SK-N-SH treated with all-trans-retinoic acid at 6 μM for 48 hours (cell line): Measurements from ENCODE around the gene ZSCAN31.

Source experiments
- ATAC-seq: fragments of 200-7000 bp; cut with Tn5 transposase; 3 replicates; pipeline ENCODE4 v1.9.1; 2020; ENCODE audit warnings: mild to moderate bottlenecking, moderate library complexity
- BACH2 ChIP-seq: fragments of 250-450 bp; sonication (Bioruptor Pico); IDR thresholded peaks from 2 replicates; pipeline ENCODE4 v1.9.0; 2021; ENCODE audit warnings: mild to moderate bottlenecking, borderline replicate concordance
- GLIS3 ChIP-seq: fragments of 250-450 bp; sonication (Bioruptor Pico); IDR thresholded peaks from 2 replicates; pipeline ENCODE4 v1.5.0; 2020; ENCODE audit warnings: mild to moderate bottlenecking, moderate library complexity
- ISL1 ChIP-seq: fragments of 250-450 bp; sonication (Bioruptor Pico); IDR thresholded peaks from 2 replicates; pipeline ENCODE4 v2.1.2; 2022; ENCODE audit warnings: mild to moderate bottlenecking, moderate library complexity
- OSR1 ChIP-seq: fragments of 250-450 bp; sonication (Bioruptor Pico); IDR thresholded peaks from 2 replicates; pipeline ENCODE4 v1.8.0; 2022; ENCODE audit warnings: moderate library complexity, mild to moderate bottlenecking, inconsistent platforms
- POU6F1 ChIP-seq: fragments of 250-450 bp; sonication (Bioruptor Pico); IDR thresholded peaks from 2 replicates; pipeline ENCODE4 v1.8.0; 2021; ENCODE audit warnings: low read depth, mild to moderate bottlenecking, moderate library complexity, borderline replicate concordance
- PPARA ChIP-seq: fragments of 250-450 bp; sonication (Bioruptor Pico); IDR thresholded peaks from 2 replicates; pipeline ENCODE4 v1.5.0; 2020; ENCODE audit warnings: mild to moderate bottlenecking, borderline replicate concordance
- SNAI2 ChIP-seq: fragments of 250-450 bp; sonication (Bioruptor Pico); IDR thresholded peaks from 2 replicates; pipeline ENCODE4 v1.5.0; 2020; ENCODE audit warnings: mild to moderate bottlenecking, moderate library complexity
- TCF4 ChIP-seq: fragments of 250-450 bp; sonication (Bioruptor Pico); IDR thresholded peaks from 2 replicates; pipeline ENCODE4 v1.8.0; 2021; ENCODE audit warnings: mild to moderate bottlenecking, moderate library complexity, borderline replicate concordance
- TOX ChIP-seq: fragments of 250-450 bp; sonication (Bioruptor Pico); IDR thresholded peaks from 2 replicates; pipeline ENCODE4 v1.8.0; 2021; ENCODE audit warnings: mild to moderate bottlenecking, moderate library complexity, borderline replicate concordance
- ZFP3 ChIP-seq: fragments of 250-450 bp; sonication (Bioruptor Pico); IDR thresholded peaks from 2 replicates; pipeline ENCODE4 v1.5.0; 2020; ENCODE audit warnings: mild to moderate bottlenecking, moderate library complexity
- ZFP30 ChIP-seq: fragments of 450-650 bp; formaldehyde crosslinking; IDR thresholded peaks from 2 replicates; pipeline ENCODE4 v1.5.0; 2022; ENCODE audit warnings: mild to moderate bottlenecking, moderate library complexity
- ZNF565 ChIP-seq: fragments of 450-650 bp; formaldehyde crosslinking; conservative IDR thresholded peaks from 2 replicates; pipeline ENCODE4 v1.5.0; 2020; ENCODE audit warnings: low read depth, mild to moderate bottlenecking, moderate library complexity
- ZNF70 ChIP-seq: fragments of 450-650 bp; formaldehyde crosslinking; IDR thresholded peaks from 2 replicates; pipeline ENCODE4 v1.5.0; 2020; ENCODE audit warnings: mild to moderate bottlenecking, moderate library complexity
- ZNF8 ChIP-seq: fragments of 450-650 bp; formaldehyde crosslinking; IDR thresholded peaks from 2 replicates; pipeline ENCODE4 v1.5.0; 2020; ENCODE audit warnings: mild to moderate bottlenecking, moderate library complexity
- TF ChIP-seq, protein P1 (sequence below): fragments of 250-450 bp; sonication (Bioruptor Pico); IDR thresholded peaks from 2 replicates; pipeline ENCODE4 v1.5.0; 2020; ENCODE audit warnings: mild to moderate bottlenecking, moderate library complexity
- TF ChIP-seq, protein P2 (sequence below): fragments of 250-450 bp; sonication (Bioruptor Pico); IDR thresholded peaks from 2 replicates; pipeline ENCODE4 v1.8.0; 2020; ENCODE audit warnings: mild to moderate bottlenecking, moderate library complexity, borderline replicate concordance
- TF ChIP-seq, protein P3 (sequence below): fragments of 250-450 bp; sonication (Bioruptor Pico); IDR thresholded peaks from 2 replicates; pipeline ENCODE4 v1.5.1; 2020; ENCODE audit warnings: low read depth, mild to moderate bottlenecking, moderate library complexity
- TF ChIP-seq, protein P4 (sequence below): fragments of 250-450 bp; sonication (Bioruptor Pico); IDR thresholded peaks from 2 replicates; pipeline ENCODE4 v1.5.1; 2021; ENCODE audit warnings: mild to moderate bottlenecking, moderate library complexity

ZSCAN31 gene

DNA sequence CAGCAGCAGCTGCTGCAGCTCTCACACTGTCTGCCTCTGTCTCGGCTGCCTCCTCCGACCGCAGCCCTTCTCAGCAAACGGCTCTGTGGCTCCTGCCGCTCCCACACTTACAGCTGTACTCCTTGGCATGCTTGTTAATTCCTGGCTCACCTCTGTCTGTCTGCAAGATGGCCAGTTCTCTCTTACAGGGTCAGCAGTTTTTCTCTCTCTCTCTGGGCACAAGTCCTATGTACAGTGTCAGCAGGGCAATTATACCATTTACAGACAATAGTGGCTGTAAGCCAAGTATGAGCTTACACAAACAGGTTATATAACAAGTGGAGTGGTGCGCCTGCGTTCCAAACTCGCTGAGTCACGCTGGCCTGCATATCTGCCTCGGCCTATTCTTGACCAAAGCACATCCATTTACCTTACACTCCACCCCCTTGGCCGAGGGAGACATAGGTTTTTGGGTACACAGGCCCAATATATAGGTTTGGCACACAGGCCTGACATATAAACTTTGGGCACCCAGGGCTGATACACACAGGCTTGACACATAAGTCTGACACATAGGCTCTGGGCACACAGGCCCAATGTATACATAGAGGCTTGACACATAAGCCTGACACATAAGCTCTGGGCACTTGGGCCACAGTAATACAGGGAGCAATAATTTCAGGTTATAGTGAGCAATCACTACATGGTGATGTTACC lies 18.2 kb upstream of the ZSCAN31 start:
- ATAC-seq, result no peak

DNA sequence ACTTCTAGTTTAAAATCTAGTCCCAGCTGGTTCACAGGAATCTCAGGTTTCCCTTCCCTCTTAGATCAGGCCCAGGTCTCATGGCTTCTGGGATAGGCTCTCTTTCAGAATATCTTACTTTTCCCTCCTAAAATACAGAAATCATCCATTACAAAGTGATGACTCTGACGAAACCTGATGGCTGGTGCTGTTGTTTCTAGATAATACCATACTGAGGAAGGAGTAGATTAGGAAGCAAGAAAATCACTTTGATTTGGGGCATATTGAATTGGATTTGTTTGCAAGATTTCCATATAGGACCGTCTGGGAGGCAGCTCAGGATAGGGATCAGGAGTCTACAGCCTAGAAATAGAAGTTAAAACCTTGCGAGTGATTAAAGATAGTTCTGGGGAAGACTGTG lies 17.4 kb upstream of the ZSCAN31 start:
- no peak for ATAC-seq
- TF ChIP-seq, protein P1, sequence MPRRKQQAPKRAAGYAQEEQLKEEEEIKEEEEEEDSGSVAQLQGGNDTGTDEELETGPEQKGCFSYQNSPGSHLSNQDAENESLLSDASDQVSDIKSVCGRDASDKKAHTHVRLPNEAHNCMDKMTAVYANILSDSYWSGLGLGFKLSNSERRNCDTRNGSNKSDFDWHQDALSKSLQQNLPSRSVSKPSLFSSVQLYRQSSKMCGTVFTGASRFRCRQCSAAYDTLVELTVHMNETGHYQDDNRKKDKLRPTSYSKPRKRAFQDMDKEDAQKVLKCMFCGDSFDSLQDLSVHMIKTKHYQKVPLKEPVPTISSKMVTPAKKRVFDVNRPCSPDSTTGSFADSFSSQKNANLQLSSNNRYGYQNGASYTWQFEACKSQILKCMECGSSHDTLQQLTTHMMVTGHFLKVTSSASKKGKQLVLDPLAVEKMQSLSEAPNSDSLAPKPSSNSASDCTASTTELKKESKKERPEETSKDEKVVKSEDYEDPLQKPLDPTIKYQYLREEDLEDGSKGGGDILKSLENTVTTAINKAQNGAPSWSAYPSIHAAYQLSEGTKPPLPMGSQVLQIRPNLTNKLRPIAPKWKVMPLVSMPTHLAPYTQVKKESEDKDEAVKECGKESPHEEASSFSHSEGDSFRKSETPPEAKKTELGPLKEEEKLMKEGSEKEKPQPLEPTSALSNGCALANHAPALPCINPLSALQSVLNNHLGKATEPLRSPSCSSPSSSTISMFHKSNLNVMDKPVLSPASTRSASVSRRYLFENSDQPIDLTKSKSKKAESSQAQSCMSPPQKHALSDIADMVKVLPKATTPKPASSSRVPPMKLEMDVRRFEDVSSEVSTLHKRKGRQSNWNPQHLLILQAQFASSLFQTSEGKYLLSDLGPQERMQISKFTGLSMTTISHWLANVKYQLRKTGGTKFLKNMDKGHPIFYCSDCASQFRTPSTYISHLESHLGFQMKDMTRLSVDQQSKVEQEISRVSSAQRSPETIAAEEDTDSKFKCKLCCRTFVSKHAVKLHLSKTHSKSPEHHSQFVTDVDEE (CRISPR knock-in tag), result no peak
- TF ChIP-seq, protein P2, sequence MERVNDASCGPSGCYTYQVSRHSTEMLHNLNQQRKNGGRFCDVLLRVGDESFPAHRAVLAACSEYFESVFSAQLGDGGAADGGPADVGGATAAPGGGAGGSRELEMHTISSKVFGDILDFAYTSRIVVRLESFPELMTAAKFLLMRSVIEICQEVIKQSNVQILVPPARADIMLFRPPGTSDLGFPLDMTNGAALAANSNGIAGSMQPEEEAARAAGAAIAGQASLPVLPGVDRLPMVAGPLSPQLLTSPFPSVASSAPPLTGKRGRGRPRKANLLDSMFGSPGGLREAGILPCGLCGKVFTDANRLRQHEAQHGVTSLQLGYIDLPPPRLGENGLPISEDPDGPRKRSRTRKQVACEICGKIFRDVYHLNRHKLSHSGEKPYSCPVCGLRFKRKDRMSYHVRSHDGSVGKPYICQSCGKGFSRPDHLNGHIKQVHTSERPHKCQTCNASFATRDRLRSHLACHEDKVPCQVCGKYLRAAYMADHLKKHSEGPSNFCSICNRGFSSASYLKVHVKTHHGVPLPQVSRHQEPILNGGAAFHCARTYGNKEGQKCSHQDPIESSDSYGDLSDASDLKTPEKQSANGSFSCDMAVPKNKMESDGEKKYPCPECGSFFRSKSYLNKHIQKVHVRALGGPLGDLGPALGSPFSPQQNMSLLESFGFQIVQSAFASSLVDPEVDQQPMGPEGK, result no peak
- no peak for TF ChIP-seq SNAI2 (CRISPR knock-in tag)
- no peak for TF ChIP-seq PPARA (CRISPR knock-in tag)
- TF ChIP-seq ZNF565 (CRISPR knock-in tag), result no peak
- TF ChIP-seq, protein P3, sequence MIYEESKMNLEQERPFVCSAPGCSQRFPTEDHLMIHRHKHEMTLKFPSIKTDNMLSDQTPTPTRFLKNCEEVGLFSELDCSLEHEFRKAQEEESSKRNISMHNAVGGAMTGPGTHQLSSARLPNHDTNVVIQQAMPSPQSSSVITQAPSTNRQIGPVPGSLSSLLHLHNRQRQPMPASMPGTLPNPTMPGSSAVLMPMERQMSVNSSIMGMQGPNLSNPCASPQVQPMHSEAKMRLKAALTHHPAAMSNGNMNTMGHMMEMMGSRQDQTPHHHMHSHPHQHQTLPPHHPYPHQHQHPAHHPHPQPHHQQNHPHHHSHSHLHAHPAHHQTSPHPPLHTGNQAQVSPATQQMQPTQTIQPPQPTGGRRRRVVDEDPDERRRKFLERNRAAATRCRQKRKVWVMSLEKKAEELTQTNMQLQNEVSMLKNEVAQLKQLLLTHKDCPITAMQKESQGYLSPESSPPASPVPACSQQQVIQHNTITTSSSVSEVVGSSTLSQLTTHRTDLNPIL (CRISPR knock-in tag), result no peak

More for the DNA sequence above, 18.2 kb upstream of the ZSCAN31 start:
- TF ChIP-seq ZNF8 (no peak), OSR1 (CRISPR knock-in tag) (no peak), POU6F1 (CRISPR knock-in tag) (no peak), TCF4 (CRISPR knock-in tag) (no peak), ZFP3 (CRISPR knock-in tag) (no peak), ZNF70 (CRISPR knock-in tag) (no peak), ZFP30 (CRISPR knock-in tag) (no peak), ISL1 (CRISPR knock-in tag) (no peak), TOX (no peak), SNAI2 (CRISPR knock-in tag) (no peak), BACH2 (CRISPR knock-in tag) (no peak)
- TF ChIP-seq, protein P3 (CRISPR knock-in tag), result no peak
- TF ChIP-seq, protein P1 (CRISPR knock-in tag), result no peak
- TF ChIP-seq, all 23 proteins: peak for 0

- no peak for ATAC-seq
- TF ChIP-seq GLIS3 (CRISPR knock-in tag), result no peak
- TF ChIP-seq PPARA (CRISPR knock-in tag), result no peak
- TF ChIP-seq ZNF565 (CRISPR knock-in tag), result no peak
- TF ChIP-seq, protein P2, result no peak
- no peak for TF ChIP-seq ISL1 (CRISPR knock-in tag)
- TF ChIP-seq OSR1 (CRISPR knock-in tag), result no peak
- TF ChIP-seq, protein P4, sequence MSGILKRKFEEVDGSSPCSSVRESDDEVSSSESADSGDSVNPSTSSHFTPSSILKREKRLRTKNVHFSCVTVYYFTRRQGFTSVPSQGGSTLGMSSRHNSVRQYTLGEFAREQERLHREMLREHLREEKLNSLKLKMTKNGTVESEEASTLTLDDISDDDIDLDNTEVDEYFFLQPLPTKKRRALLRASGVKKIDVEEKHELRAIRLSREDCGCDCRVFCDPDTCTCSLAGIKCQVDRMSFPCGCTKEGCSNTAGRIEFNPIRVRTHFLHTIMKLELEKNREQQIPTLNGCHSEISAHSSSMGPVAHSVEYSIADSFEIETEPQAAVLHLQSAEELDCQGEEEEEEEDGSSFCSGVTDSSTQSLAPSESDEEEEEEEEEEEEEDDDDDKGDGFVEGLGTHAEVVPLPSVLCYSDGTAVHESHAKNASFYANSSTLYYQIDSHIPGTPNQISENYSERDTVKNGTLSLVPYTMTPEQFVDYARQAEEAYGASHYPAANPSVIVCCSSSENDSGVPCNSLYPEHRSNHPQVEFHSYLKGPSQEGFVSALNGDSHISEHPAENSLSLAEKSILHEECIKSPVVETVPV (CRISPR knock-in tag), result no peak
Measured at GRCh38 chr6:28351493-28351925, 15.6 kb upstream of the ZSCAN31 start.
